Inferior parietal cortex (tissue), 1 donor: ENCODE data around the gene WNK4.
A peak's percentile ranks its signal among the peaks of the same experiment; 100 is the strongest.
"Not testable (repeated sequence)": the region's sequence is repeated elsewhere in the genome, so short reads cannot be mapped to it uniquely, and the experiment has no call there.

Experiments
- DNase-seq: peaks from one replicate; pipeline ENCODE4 v3.0.0-alpha.2; 2016; ENCODE audit errors: extremely low spot score

Gene WNK4

GRCh38 chr17:42779936-42780850 is at the start of gene WNK4:
Gene WNK4, plus strand, starts transcription at chr17:42780610. Its CDS starts 89 bp downstream, at chr17:42780699.
- DNase-seq, result peak; percentile 11

- DNase-seq, result no peak
These were observed 39.7 kb upstream of the WNK4 start for GRCh38 chr17:42740699-42741098.

GRCh38 chr17:42742916-42743315 is 37.5 kb upstream of the WNK4 start:
- not testable (repeated sequence) for DNase-seq

- DNase-seq, result no peak
These were observed 36.7 kb upstream of the WNK4 start for GRCh38 chr17:42743595-42744282.

GRCh38 chr17:42744283-42744805 is 36.1 kb upstream of the WNK4 start:
- DNase-seq, result peak; percentile 34

GRCh38 chr17:42744806-42745617 is 35.4 kb upstream of the WNK4 start, which contains the start of gene EZH1:
Gene EZH1, minus strand, starts transcription at chr17:42745040. Its CDS starts 16,099 bp downstream, at chr17:42728941.
- DNase-seq, result peak; percentile 90

- DNase-seq, result no peak
These were observed 32.1 kb upstream of the WNK4 start for GRCh38 chr17:42748202-42748907.

GRCh38 chr17:42748908-42749798 is 31.3 kb upstream of the WNK4 start:
- DNase-seq, result no peak

GRCh38 chr17:42750739-42751344 is 29.6 kb upstream of the WNK4 start:
- DNase-seq, result no peak

- no peak for DNase-seq
These were observed 28.8 kb upstream of the WNK4 start for GRCh38 chr17:42751628-42752027.

- no peak for DNase-seq
These were observed 25.6 kb upstream of the WNK4 start for GRCh38 chr17:42754782-42755181.

- no peak for DNase-seq
These were observed 20.3 kb upstream of the WNK4 start for GRCh38 chr17:42759982-42760651.

- DNase-seq, result no peak
These were observed 19.5 kb upstream of the WNK4 start, which contains the start of gene RAMP2 for GRCh38 chr17:42760652-42761581. Gene RAMP2, plus strand, starts transcription at chr17:42761227. Its CDS starts 35 bp downstream, at chr17:42761262.

GRCh38 chr17:42761638-42762037 is 18.8 kb upstream of the WNK4 start:
- DNase-seq, result no peak

- no peak for DNase-seq
These were observed 14.3 kb upstream of the WNK4 start for GRCh38 chr17:42766124-42766523.

GRCh38 chr17:42767512-42767911 is 12.9 kb upstream of the WNK4 start:
- DNase-seq, result no peak

- not testable (repeated sequence) for DNase-seq
These were observed 12.4 kb upstream of the WNK4 start for GRCh38 chr17:42768006-42768405.

GRCh38 chr17:42769964-42770363 is 10.4 kb upstream of the WNK4 start:
- not testable (repeated sequence) for DNase-seq
